CD1c-positive myeloid dendritic cell (primary cell): ENCODE measurements around the gene ROCK2.
"Not testable (repeated sequence)": the region's sequence is repeated elsewhere in the genome, so short reads cannot be mapped to it uniquely, and the experiment has no call there.

Experiments used
- DNase-seq: peaks from one replicate; pipeline ENCODE4 v3.0.0-alpha.2; 2016; ENCODE audit errors: extremely low spot score

The ROCK2 gene

GRCh38 chr2:11179196-11179595 lies 165.2 kb downstream of the ROCK2 start:
- no peak for DNase-seq

DNA sequence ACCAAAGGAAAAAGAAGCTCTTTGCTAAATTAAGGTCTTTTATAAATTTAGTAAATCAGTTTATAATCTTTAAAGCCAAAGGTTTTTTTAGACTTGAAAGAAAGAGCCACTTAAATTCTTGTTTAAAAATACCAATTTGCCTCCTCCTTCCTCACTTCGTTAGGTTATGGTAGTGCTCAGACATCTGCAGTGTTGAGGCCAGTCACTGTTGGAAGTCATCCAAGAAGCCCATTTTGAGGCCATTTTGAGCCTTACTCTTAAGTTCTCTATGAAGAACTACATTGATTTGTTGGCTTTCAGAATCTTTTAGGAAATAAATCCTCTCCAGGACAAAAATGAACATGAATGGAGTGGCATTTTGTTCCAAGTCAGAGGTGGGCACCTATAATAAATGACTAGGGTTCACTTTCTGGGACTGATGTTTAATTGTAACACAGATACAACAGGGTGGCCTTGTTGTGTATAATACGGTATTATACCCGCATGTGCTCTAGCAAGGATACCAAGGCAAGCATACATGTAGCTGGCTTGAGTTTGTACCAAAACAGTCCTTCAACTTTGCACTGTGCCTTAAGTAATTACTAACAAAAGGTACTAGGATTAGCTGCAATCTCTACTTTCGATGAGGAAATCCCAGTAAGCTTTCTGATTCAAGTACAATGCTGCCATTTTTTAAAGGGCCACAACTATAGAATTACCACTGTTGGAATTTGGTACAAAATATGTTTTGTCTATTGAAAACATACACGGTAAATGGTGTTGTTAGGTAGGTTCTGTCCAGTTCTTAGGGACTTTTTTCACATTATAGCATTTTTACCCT lies 166.4 kb downstream of the ROCK2 start:
- no peak for DNase-seq

DNA sequence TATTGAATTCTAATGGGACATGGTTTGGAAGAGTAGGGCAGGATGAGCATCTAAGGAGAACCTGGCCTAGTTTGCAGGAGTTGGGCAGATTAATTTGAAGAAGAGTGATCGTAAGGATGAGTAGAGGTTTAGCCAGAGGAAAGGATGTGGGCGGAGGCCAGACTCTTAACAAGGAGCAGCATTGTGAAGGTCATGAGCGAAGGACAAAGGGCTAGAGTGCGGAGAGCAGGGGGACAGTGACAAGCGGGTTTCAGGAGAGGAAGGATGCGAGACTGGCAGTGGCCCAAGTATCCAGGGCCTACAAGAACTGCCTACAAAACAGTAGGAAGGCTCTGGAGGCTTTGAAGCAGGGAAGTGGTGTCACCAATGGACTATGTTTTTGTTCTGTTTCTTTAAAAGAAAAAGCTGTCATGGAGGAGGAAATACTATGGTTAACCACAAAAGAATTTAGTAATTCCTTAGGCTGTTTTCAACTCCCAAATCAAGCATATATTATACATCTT lies 169.1 kb downstream of the ROCK2 start:
- peak; percentile 55 for DNase-seq

- DNase-seq, result no peak
These were observed 170.2 kb downstream of the ROCK2 start for GRCh38 chr2:11174222-11174621.

GRCh38 chr2:11169333-11169732 lies 175.1 kb downstream of the ROCK2 start:
- DNase-seq, result no peak

GRCh38 chr2:11168488-11168887 lies 175.9 kb downstream of the ROCK2 start:
- no peak for DNase-seq

DNA sequence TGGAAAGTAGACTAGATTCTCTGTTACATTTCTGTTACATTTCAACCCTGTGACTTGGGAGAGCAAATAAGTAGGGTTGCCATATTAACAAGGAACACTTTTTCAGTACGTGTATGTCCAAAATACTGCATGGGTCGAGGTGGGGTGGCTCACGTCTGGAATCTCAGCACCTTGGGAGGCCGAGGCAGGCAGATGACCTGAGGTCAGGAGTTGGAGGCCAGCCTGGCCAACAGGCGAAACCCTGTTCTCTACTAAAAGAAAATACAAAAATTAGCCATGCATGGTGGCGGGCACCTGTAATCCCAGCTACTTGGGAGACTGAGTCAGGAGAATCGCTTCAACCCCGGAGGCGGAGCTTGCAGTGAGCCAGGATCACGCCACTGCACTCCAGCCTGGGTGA lies 178.0 kb downstream of the ROCK2 start:
- DNase-seq, result no peak

DNA sequence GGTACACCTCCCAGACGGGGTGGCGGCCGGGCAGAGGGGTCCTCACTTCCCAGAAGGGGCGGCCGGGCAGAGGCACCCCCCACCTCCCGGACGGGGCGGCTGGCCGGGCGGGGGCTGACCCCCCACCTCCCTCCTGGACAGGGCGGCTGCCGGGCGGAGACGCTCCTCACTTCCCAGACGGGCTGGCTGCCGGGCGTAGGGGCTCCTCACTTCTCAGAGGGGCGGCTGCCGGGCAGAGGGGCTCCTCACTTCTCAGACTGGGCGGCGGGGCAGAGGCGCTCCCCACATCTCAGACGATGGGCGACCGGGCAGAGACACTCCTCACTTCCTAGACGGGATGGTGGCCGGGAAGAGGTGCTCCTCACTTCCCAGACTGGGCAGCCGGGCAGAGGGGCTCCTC lies 179.4 kb downstream of the ROCK2 start:
- DNase-seq, result not testable (repeated sequence)

DNA sequence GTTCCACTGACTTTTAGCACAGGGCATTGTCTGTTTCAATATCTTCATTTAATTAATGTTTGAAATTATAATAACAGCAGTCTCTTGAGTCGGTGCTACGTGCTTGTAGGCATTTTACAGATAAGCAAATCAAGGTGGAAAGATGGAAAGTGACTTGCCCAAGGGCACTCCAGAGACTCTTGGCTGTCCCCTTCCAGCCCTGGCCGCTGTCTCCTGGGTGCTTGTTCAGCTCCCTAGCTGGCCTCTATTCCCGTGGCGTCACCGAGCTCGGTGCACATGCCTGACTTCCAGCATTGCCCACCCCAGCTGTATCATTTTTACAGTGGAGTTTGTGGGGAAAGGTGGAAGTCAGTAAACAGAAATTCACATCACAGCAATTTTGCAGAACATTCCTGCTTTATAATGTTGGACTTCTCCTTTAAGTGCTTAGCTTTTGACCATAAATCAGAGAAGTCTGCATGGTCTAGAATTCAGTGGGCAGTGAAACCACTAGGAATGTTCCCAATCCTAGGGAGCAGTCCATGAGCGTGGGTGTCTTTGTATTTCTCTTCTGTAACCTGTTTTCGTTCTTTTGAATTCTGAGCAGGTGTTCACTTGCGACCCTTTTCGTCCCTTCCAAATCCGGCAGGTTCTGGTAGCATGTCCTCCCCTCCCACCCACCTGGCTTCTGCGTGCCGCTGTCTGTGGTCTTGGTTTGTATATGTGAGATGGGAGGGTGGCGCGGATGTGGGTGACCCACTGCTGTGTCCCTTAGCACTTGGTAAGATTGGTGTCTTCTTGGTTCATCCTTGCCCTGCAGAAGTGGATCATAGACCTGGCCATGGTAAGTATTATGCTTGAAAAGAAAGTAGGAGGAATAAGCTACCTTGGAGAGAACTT lies 180.8 kb downstream of the ROCK2 start:
- DNase-seq, result no peak

GRCh38 chr2:11161747-11162146 lies 182.7 kb downstream of the ROCK2 start:
- DNase-seq, result no peak

- DNase-seq, result peak; percentile 68
These were observed 183.5 kb downstream of the ROCK2 start for GRCh38 chr2:11160731-11161455.

DNA sequence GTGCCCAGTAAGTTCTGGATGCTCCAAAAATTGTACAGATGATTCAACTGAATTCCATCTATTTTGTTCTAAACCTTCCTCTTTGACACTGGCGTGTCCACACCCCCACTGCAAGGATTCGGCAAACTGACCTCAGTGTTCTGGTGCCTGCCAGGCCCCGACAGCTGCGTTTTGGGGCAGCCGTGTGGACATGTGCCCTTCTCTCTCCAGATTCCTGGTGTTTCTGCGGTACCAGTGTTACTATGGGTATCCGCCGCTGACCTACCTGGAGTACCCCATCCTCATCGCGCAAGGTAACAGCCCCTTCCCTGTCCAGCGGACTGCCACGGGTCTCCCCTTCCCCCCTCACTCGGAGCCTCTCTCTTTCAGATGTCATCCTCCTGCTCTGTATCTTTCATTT lies 184.2 kb downstream of the ROCK2 start:
- no peak for DNase-seq

DNA sequence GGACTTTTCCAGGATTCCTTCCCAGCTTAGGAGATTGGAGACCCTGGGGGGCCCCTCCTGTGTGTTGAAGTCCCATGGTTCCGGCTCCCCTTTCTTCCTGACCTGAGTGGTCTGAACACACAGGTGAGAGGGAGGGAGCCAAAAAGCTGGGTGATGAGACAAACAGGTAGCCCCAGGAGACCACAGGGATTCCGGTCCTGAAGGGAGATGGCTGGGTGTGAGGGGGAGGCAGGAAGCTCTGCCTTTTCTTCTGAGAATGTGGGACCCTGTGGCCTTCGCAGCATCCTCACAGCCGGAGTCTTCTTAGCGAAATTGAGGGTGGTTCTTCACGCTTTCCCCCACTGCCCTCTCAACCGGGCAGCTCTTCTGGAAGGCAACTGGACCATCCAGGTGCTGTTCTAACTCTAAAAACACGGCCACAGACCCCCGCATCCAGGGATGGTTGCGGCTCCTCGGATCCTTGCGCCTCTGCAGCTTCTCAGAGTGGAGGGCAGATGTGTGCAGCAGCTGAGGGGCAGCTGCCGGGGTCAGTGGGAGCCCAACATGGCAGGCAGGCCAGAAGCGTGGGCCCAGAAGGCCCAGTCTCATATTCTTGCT lies 184.8 kb downstream of the ROCK2 start:
- no peak for DNase-seq

DNA sequence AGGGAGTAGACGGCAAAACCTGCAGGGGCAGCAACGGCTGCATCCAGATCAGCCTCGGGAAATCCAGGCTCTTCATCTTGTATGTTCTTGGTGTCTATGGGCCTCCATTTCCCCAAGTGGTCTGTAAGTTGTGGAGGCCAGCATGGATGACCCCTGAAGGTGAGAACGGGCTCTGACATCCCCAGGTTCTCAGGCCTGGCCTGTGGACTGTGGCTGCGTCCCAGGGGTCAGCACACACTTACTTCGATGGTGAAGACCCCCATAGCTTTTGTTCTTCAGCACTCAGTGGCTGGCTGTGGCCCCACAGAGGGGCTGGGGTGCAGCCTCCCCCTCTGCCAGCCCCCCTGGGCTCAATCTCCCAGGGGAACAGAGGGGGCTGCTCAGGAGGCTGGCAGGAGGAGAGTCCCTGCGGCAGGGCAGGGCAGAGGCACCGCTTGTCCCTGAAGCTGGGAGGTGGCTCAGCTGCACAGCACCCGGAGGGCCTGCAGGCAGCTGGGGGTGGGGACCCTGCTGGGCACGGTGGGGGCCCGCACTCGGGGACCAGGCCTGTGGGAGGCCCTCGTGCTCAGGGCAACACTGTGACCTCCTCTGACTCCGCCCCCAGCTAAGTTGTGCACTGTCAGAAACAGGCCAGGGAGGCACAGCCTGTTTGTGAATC lies 185.4 kb downstream of the ROCK2 start:
- DNase-seq, result no peak

DNA sequence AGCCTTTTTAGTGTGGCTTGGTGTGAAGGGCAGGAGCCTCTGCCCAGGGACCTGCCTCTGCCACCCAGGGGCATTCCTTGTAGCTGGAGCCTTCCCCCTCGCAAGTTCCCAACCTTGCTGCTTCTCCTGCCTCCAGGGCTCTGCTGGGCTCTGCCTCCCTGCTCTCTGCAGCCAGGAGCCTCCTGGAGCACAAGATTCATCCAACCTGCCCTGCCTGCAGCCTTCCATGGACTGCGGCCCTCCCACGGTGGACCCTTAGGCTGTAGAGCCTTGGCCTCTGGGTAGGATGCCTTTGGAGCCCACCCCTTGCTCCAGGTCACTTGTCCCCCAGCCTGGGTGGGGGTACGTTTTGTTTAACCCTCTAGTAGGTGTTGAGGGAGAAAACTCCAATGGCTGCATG lies 186.7 kb downstream of the ROCK2 start:
- no peak for DNase-seq

- DNase-seq, result no peak
These were observed 187.1 kb downstream of the ROCK2 start for GRCh38 chr2:11157296-11157695.

GRCh38 chr2:11156396-11157075 lies 187.9 kb downstream of the ROCK2 start:
- DNase-seq, result no peak

- DNase-seq, result no peak
These were observed 188.9 kb downstream of the ROCK2 start, which contains the start of gene SLC66A3 for GRCh38 chr2:11155381-11156035. Gene SLC66A3, plus strand, starts transcription at chr2:11155467. Its CDS starts 80 bp downstream, at chr2:11155547.

GRCh38 chr2:11154923-11155380 lies 189.5 kb downstream of the ROCK2 start:
- peak; percentile 98 for DNase-seq
